ENCODE results near the gene MSANTD7.
A peak's percentile ranks its signal among the peaks of the same experiment; 100 is the strongest.
"Not testable (repeated sequence)": the region's sequence is repeated elsewhere in the genome, so short reads cannot be mapped to it uniquely, and the experiment has no call there.

Gene MSANTD7, protein sequence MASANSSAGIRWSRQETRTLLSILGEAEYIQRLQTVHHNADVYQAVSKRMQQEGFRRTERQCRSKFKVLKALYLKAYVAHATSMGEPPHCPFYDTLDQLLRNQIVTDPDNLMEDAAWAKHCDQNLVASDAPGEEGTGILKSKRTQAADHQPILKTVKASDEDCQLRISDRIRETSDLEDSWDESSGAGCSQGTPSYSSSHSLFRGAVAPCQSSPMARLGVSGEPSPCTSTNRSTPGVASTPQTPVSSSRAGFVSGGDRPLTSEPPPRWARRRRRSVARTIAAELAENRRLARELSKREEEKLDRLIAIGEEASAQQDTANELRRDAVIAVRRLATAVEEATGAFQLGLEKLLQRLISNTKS

DNA sequence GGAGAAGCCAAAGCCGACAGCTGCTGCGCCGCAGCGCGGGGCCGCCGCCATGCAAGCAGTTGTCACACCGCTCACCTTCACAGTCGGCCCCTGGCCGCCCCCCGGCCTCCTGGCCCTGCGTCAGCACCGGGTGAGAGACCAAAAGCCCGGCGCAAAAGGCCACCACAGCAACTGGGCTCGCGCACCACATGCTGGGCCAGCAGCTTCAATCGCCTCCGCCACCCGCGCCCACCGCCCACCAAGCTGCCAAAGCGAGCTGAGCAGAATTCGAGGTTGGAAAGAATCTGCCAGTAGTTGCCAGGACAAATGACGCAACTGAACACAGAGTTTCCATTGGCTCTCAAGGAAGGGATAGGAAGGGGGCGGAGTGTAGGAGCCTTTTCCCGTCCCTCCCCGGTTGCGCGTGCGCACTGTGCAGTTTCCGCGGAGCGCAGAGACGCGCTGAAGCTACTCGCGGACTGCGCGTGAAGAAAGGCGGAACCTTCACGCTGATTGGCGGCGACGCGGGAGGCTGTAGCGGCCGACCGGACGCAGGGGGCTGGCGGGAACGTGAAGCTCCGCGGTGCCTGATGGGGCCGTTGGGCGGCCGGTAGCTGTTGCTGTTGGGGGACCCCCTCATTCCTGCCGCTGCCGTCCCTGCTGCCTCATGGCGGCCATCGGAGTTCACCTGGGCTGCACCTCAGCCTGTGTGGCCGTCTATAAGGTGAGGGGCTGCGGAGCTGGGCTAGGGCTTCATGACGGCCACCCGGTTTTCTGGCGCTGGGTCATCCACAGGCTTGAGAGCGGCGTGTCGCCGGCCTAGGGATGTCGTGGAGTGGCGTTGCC is at the start of gene MSANTD7, which contains the start of the genes CDNF and HSPA14:
Gene MSANTD7 (plus strand): TSS at position 550 of the 825 bp plus-strand sequence. CDS start 3,979 bp downstream, outside the sequence.
Gene CDNF (minus strand): TSS at position 281 of the 825 bp plus-strand sequence. CDS start 91 bp downstream, at position 190.
Gene HSPA14 (plus strand): TSS at position 550 of the 825 bp plus-strand sequence. CDS start 97 bp downstream, at position 647.
- peak; percentile 84 to 95 for DNase-seq

GRCh38 chr10:14798636-14799035 is 39.5 kb upstream of the MSANTD7 start:
- no peak for DNase-seq

- no peak for DNase-seq
Observed at GRCh38 chr10:14800397-14800796, 37.7 kb upstream of the MSANTD7 start.

- no peak for DNase-seq
Observed at GRCh38 chr10:14801723-14802122, 36.4 kb upstream of the MSANTD7 start.

GRCh38 chr10:14803827-14804226 is 34.3 kb upstream of the MSANTD7 start:
- no peak for DNase-seq

DNA sequence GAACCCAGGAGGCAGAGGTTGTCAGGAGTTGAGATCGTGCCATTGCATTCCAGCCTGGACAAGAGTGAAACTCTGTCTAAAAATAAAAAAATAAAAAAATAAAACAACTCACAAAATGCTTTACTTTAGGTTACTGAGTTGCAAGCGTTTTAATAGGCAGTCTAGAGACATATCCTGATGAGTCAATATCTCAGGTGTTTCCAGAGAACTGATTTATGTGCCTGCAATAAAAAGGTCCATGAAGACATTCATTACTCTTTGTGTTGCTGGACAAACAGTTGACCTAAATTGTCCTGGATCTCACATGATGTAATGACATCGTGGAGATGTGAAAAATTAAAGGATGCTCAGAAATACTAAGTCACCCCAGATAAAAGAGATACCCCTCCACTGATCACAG is 31.8 kb upstream of the MSANTD7 start:
- DNase-seq = no peak

DNA sequence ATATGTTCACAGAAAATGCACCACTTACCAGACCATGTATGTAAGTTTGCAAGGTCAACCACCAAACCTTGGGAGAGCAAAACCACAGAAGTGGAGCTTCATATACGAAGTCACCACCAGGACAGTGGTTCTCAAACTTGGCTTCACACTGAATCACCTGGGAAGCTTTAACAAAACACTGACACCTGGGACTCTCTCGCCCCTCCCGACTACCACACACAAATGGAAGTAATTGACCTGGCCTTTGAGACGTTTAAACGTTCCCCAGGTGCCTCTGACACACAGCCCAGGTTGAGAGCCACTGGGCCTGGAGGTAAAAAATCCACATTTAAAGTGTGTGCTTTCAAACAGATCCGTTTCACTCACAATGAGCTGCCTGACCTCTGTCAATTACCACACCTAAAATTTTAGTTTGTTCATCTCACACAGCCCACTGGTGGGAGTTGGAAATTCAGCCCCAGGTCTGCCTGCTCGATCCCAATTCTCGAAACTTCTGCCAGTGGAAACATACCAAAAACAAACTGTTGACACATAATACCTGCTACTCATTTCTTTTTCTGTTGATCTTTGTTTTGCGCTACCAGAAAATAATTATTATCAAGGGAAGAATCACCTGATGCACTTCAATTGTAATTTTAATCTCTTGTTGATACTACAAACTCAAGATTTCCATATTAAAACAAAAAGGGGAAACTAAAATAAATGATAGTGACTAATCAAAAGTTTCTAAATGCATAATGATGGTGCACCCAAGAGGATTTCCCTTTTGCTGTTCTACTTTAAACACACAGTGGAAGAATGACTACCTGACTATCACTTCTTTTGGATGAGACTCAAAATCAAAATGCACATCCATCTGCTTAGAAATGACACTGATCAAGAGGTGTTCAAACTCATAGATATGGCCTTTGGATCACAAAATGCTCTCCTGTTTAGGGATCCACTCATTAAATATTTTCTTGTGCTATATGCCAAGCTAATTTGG is 26.8 kb upstream of the MSANTD7 start:
- no peak for DNase-seq

DNA sequence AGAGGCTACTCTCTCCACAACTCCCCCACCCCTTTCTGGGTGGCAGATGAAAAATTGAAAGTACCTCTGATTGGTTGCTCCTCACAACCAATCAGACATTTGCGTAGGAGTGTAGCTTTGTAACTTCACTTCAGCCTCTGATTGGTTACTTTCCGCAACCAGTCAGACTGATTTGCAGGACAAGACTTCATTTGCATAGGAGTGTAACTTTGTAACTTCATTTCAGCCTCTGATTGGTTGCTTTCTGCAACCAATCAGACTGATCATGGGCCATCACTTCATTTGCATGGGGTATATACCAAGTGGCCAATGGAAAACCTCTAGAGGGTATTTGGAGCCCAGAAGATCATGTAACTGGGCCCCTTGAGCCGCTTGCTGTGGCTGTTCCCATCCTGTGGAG is 25.8 kb upstream of the MSANTD7 start:
- no peak for DNase-seq

- DNase-seq = no peak
Observed at GRCh38 chr10:14815681-14816080, 22.4 kb upstream of the MSANTD7 start.

- not testable (repeated sequence) for DNase-seq
Observed at GRCh38 chr10:14816717-14817116, 21.4 kb upstream of the MSANTD7 start.

DNA sequence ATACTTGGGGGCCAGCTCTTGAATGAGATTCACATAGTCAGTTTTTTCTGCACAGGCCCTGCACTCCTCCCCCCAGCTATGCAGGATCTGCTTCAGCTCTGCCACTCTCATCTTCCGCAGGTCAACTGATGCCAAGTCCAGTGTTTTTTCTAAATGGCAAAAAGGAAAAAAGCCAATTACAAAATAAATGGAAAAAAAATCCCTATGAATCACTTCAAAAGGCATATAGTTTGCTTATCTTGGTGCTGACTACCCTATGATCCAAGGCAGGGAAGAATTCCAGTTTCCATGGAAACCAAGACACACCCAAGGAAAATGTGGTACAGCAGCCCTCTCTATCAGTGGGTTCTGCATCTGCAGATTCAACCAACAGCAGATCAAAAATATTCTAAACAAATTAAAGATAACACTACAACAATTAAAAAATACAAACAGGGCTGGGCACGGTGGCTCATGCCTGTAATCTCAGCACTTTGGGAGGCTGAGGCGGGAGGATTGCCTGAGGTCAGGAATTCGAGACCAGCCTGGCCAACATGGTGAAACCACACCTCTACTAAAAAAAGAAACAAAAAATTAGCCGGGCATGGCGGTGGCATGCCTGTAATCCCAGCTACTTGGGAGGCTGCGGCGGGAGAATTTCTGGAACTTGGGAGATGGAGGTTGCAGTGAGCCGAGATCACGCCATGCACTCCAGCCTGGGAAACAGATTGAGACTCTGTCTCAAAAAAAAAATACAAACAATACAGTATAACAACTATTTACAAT is 17.9 kb upstream of the MSANTD7 start:
- peak; percentile 11 to 46 for DNase-seq

- DNase-seq = no peak
Observed at GRCh38 chr10:14820775-14821154, 17.3 kb upstream of the MSANTD7 start.

DNA sequence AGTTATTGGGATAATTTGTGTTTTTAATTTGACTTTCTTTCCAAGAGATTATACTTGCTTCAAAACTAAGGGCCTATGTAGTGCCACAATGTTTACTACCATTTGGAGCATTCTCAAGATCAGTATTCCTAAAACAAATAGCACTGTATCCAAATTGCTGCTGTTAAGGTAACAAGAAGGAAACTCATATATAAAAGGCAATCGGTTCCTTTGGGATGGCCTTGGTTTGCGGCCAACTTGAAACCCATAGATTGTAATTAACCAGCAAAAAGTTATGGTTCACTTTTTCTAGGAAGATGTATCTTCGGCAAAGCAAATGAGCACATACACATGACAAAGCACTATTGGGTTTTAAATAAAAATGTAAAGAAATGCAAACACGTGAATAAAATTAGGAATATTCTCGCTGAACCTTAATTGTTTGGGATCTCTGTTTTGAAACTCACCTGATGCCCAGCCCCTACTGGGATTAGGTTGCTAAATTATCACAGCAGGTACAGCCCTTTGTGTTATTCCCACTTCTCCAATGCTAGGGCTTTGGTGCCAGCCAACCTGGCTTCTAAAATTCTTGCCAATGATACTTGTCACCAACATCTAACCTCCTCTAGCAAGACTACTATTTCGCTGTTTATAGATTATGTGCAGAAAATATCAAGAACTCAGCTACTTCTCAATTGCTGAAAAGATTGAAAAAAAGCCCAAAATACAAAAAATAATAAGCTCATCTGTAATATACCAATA is 16.3 kb upstream of the MSANTD7 start:
- DNase-seq = no peak

DNA sequence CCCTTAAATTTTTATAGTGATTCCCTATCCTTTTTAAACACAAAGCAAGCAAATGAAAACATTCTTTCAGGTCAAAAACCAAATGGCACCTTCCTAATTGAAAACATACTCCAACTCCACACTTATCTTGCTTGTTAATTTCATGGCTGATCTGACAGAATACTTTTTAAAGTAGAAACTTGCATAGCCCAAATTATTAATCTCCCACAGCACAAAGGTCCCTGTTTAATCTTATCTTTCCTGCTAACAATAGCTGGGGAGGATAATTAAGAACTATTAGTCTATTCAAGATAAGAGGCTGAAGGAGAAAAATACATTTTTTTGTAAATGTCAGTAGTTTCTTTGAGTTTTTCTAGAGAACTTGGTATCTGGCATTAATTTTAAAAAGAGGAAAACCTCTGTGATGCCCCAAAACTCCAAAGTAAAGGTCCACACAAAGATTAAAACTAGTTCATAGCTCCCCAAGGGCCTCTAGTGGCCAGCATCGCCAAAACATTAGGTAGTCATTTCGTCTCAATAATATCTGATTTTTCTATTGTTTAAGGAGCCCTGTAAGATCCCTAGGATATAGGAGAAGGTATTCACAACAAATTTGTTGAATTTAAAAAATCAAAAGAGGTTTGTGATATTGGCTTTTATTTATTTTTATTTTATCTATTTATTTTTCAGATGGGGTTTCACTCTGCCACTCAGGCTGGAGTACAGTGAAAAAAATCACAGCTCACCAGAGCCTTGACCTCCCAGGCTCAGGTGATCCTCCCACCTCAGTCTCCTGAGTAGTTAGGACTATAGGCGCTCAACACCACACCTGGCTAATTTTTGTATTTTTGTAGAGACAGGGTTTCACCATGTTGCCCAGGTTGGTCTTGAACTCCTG is 15.0 kb upstream of the MSANTD7 start:
- peak in 1 of 2 experiments; percentile 37 for DNase-seq

DNA sequence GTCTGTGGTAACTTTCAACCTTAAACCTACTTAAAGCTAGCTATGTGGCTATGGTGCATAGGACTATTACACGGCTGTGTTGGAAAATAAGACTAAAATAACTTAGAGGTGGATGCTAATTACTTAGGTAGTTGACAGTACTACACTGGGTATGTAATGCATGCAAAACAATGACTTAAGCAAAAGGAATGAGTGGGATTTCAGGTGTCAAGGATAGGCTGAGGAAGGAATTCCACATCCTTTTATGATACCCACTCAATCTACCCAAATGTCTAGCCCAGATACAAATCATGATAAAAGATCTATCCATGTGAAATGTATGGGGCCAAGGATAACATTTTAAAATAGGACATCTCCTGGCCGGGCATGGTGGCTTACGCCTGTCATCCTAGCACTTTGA is 14.1 kb upstream of the MSANTD7 start:
- DNase-seq = no peak

DNA sequence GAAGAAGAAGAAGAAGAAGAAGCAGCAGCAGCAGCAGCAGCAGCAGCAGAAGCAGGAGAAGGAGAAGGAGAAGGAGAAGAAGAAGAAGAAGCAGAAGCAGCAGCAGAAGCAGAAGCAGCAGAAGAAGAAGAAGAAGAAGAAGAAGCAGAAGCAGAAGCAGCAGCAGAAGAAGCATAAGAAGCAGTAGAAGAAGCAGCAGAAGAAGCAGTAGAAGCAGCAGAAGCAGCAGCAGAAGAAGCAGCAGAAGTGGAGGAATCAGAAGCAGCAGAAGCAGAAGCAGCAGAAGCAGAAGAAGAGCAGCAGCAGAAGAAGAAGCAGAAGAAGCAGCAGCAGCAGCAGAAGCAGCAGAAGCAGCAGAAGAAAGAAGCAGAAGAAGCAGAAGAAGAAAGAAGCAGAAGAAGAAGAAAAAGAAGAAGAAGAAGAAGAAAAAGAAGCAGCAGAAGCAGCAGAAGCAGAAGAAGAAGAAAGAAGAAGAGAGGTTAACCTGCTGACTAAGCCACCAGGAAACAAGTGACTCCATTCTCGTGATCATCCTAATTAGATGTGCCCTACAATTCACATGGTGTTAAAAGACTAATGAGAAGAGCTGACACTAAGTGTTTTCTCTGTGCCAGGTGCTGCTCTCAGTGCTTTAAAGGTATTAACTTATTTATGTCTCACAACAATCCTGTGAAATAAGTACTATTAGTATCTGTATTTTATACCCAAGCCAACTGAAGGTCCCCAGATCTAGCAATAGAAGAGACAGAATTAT is 11.9 kb upstream of the MSANTD7 start:
- DNase-seq = no peak

- no peak for DNase-seq
Observed at GRCh38 chr10:14833106-14833505, 5.0 kb upstream of the MSANTD7 start.

DNA sequence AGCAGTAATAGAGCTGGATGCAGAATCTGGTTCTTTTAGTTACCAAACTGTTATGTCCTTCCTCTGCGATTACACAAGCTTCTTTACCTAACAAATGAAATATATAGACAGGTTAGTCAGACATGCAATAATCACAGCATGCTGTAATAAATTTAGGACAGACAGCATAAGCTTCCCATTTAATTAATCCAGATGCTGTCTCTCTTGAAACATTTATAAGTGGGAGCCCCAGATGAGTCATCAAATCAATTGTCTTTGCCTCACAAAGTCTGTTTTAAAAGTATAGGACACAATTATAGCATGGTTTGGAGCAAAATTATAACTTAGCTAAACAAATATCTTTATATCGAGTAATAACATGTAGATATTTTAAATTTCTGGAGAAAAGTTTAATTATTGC is 1.9 kb upstream of the MSANTD7 start:
- no peak for DNase-seq
